Cardiac ventricle fibroblast (primary cell): ENCODE measurements around the gene KRTAP5-11. TPM values are rescaled to one million over a fixed set of nuclear protein-coding genes. Genes with fewer than 3 reads are reported as not detected.

Experiments used
- total RNA-seq: library from RNA; depleted of rRNA; stranded (reverse); fragments of >200 nt; gene quantifications from 2 replicates; pipeline ENCODE4 v1.2.3, GENCODE V29; 2015

KRTAP5-11 gene
- not detected in 2 replicates for total RNA-seq

DNA sequence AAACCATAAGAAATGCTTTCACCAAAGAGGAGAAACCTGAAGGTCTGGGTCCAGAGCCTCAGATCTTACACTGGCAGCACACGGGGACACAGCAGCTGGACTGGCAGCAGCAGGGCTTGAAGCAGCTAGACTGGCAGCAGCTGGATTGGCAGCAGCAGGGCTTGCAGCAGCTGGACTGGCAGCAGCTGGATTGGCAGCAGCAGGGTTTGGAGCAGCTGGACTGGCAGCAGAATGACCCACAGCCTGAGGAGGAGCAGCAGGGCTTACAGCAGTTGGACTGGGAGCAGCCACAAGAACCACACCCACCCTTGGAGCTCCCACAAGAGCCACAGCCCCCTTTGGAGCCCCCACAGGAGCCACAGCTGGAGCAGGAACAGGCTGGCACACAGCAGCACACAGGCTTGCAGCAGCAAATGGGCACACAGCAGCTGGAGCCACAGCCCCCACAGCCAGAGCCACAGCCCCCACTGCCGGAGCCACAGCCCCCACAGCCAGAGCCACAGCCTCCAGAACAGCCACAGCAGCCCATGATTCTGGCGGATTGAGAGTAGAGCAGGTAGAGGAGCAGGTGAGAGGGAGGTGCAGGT lies at the start of gene KRTAP5-11:
TSS of gene KRTAP5-11 (minus strand) at position 567 of the 587 bp plus-strand sequence. CDS start at position 529, 38 bp downstream.

GRCh38 chr11:71565263-71565662 lies 17.4 kb downstream of the KRTAP5-11 start, which contains the start of gene KRTAP5-10:
KRTAP5-10 (plus strand) TSS chr11:71565563; CDS start chr11:71565588, 25 bp downstream.

GRCh38 chr11:71548120-71548519 lies 34.6 kb downstream of the KRTAP5-11 start, which contains the start of gene KRTAP5-9:
KRTAP5-9 (plus strand) TSS chr11:71548420; CDS start chr11:71548658, 238 bp downstream.

DNA sequence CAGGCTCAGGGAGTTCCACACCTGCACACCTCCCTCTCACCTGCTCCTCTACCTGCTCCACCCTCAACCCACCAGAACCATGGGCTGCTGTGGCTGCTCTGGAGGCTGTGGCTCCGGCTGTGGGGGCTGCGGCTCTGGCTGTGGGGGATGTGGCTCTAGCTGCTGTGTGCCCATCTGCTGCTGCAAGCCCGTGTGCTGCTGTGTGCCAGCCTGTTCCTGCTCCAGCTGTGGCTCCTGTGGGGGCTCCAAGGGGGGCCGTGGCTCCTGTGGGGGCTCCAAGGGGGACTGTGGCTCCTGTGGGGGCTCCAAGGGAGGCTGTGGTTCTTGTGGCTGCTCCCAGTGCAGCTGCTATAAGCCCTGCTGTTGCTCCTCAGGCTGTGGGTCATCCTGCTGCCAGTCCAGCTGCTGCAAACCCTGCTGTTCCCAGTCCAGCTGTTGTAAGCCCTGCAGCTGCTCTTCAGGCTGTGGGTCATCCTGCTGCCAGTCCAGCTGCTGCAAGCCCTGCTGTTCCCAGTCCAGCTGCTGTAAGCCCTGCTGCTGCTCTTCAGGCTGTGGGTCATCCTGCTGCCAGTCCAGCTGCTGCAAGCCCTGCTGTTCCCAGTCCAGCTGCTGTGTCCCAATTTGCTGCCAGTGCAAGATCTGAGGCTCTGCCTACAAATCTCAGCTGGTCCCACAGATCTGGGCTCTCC lies 44.6 kb downstream of the KRTAP5-11 start, which contains the start of gene KRTAP5-8:
TSS of gene KRTAP5-8 (plus strand) at position 49 of the 689 bp plus-strand sequence. CDS start at position 80, 31 bp downstream.

Other genes starting within 250 kb of the KRTAP5-11 start
- gene DHCR7, start 134.5 kb downstream of the KRTAP5-11 start, total RNA-seq: 24.2 and 32.6 TPM in 2 replicates
- 34.5 and 45.4 TPM in 2 replicates for gene NADSYN1, start 129.7 kb downstream of the KRTAP5-11 start, total RNA-seq
- gene KRTAP5-7, start 55.6 kb downstream of the KRTAP5-11 start, total RNA-seq: not detected in 2 replicates
- not detected in 2 replicates for gene KRTAP5-8, start 44.9 kb downstream of the KRTAP5-11 start, total RNA-seq
- 0.54 TPM in 1 of 2 replicates, not detected in the other for gene KRTAP5-9, start 34.5 kb downstream of the KRTAP5-11 start, total RNA-seq
- not detected in 2 replicates for gene KRTAP5-10, start 17.3 kb downstream of the KRTAP5-11 start, total RNA-seq